ENCODE measurements around the gene ENTPD5.
A peak's percentile ranks its signal among the peaks of the same experiment; 100 is the strongest.
"Not testable (repeated sequence)": the region's sequence is repeated elsewhere in the genome, so short reads cannot be mapped to it uniquely, and the experiment has no call there.

ENTPD5 gene

DNA sequence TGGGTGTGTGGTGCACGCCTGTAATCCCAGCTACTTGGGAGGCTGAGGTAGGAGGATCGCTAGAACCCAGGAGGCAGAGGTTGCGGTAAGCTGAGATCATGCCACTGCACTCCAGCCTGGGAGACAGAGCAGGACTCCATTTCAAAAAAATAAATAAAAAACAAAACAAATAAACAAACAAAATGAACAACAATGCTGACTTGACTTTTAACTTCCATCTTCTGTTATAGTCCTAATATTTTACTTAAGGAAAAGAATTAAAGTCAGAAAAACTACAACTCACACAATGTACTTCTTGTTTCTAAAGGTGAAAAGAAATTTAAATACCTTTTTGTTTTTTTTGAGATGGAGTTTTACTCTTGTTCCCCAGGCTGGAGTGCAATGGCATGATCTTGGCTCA is 13.4 kb downstream of the ENTPD5 start:
- not testable (repeated sequence) for DNase-seq (ENCODE audit: low read depth)

DNA sequence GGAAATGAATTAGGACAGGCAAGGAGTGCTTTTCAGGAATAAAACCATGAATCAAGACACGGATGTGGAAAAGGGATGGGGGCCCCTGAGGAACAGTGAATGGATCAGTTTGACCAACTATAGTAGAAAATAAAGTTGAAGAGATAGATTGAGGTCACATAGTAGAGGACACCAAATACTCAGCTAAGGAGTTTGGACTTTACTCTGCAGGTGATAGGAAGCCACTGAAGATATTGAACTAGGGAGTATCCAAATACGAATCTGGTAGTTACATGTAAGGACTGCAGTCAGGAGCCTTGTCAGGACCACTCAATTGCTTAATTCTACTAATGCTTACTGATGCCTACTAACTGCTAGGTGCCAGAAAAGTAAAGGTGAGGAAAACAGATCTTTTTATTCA is 20.4 kb downstream of the ENTPD5 start:
- DNase-seq (ENCODE audit: low read depth), result no peak

DNA sequence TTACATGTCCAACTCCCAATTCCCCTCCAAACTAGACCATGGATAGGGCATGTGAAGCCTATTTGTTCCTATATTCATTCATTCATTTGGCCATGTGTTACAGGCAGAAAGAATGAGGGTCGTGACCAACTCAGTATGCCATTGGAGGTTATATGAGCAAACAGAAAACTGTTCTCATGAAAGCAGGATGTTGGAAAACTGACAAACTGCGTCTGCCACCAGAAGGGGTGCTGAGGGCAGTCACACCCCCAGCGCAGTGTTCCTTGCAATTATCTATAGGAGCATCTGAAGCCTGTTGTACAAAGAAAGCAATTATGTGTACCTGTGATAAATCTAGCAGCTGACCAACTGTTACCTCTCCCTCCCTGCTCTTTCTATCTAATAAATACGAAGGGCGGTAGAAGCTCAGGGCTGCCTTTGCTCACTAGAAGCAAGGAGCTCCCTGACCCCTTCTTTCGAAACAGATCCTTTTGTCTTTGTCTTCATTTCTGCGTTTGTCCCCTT is 21.1 kb downstream of the ENTPD5 start:
- no peak for DNase-seq (ENCODE audit: low read depth)

GRCh38 chr14:73997108-73997943 is 21.8 kb downstream of the ENTPD5 start:
- no peak for DNase-seq (ENCODE audit: low read depth)

DNA sequence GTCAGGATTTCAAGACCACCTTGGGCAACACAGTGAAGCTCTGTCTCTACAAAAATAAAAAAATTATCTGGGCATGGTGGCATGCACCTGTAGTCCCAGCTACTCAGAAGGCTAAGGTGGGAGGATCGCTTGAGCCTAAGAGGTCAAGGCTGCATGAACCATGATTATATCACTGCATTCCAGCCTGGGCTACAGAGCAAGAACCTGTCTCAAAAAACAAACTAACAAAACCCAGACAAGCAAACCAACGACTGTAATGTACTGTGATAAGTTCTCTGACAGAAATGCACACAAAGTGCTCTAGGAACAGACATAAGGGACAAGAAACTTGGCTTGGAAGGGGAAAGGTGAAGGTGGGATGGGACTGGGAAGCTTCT is 22.4 kb downstream of the ENTPD5 start:
- no peak for DNase-seq (ENCODE audit: low read depth)

- no peak for DNase-seq (ENCODE audit: low read depth)
Observed at GRCh38 chr14:73995977-73996378, 23.1 kb downstream of the ENTPD5 start.

DNA sequence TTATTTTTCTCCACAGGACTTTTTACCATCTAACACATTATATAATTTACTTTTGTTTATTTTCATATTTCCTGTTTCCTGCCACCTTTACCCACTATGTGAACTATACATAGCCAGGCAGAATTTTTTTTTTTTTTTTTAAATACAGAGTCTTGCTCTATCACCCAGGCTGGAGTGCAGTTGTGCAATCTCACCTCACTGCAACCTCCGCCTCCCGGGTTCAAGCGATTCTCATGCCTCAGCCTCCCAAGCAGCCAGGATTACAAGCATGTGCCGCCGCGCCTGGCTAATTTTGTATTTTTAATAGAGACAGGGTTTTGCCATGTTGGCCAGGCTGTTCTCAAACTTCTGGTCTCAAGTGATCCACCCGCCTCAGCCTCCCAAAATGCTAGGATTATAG is 24.2 kb downstream of the ENTPD5 start:
- DNase-seq (ENCODE audit: low read depth), result not testable (repeated sequence)

DNA sequence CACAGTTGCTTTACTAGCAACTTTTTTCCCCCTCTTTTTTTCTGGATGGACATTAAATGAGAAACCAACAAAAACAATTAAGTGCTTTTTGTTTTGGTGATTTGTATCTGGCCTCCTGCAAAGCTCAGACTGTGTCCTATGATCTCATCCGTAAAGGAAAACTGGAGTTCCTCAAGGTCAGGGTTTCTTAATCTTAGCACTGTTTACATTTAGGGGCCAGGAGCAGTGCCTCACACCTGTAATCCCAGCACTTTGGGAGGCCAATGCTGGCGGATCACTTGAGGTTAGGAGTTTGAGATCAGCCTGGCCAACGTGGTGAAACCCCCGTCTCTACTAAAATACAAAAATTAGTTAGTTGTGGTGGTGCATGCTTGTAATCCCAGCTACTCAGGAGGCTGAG is 28.0 kb downstream of the ENTPD5 start:
- DNase-seq (ENCODE audit: low read depth), result no peak

DNA sequence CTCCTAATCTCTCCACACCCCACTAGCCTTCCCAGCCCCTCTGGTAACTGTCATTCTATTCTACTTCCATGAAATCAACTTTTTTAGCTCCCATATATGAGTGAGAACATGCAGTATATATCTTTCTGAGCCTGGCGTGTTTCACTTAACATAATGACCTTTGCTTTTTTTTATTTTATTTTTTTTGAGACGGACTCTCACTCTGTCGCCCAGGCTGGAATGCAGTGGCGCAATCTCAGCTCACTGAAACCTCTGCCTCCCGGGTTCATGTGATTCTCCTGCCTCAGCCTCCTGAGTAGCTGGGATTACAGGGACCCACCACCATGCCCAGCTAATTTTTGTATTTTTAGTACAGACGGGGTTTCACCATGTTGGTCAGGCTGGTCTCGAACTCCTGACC is 30.4 kb downstream of the ENTPD5 start:
- not testable (repeated sequence) for DNase-seq (ENCODE audit: low read depth)

GRCh38 chr14:73988065-73988464 is 31.0 kb downstream of the ENTPD5 start:
- no peak for DNase-seq (ENCODE audit: low read depth)

- DNase-seq (ENCODE audit: low read depth), result no peak
Observed at GRCh38 chr14:73977896-73978295, 41.2 kb downstream of the ENTPD5 start.

DNA sequence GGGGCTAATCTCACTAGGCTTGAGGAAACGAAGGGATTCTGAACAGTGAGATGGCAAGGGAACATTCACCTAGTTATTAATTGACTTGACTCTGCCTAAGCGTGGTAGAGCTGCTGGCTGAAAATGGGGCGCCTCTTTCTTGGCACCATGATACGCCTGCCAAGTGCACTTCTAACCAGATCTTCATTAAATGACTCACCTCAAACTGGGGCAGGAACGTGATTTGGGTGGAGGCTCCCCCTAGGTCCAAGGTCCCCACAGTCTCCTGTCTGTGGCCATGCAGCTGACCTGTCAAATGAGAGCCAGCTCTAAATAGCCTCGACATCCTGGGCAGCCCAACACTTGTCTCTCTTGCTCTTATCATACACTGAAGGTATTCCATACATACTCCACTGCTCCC is 43.0 kb downstream of the ENTPD5 start:
- no peak for DNase-seq (ENCODE audit: low read depth)

- DNase-seq (ENCODE audit: low read depth), result no peak
Observed at GRCh38 chr14:73973497-73973896, 45.6 kb downstream of the ENTPD5 start.

DNA sequence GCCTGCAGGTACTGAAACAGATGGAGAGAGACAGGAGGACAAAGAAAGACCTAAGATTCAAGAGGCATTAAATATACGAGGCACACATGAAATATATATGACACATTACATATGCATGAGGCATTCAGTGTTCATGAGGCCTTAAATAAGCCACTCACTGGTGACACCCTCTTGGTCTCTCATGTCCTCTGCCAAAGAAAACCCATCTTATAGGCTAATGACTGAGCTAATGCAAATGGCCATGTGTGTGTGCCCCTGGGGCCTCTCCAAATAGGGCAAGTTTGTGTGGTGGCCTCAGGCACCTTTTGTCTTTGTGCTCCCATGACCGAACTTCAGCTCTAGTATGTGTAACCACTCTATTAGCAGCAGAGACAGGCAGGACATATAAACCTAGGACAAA is 50.2 kb downstream of the ENTPD5 start:
- DNase-seq (ENCODE audit: low read depth), result no peak

DNA sequence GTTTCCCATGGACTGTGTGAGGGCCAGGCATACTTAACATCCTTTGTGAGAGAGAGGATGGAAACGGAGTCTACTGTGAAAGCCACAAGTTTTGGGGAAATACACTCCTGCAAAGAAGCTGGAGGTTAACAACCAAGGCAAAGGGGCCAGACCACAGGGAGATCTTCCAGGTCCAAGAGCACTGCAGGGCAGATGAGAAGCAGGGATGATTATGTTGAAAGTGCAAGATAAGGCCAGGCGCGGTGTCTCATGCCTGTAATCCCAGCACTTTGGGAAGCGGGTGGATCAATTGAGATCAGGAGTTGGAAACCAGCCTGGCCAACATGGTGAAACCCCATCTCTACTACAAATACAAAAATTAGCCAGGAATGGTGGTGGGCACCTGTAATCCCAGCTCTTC is 53.9 kb downstream of the ENTPD5 start:
- DNase-seq (ENCODE audit: low read depth), result no peak

- no peak for DNase-seq (ENCODE audit: low read depth)
Observed at GRCh38 chr14:73961192-73961591, 57.9 kb downstream of the ENTPD5 start.

DNA sequence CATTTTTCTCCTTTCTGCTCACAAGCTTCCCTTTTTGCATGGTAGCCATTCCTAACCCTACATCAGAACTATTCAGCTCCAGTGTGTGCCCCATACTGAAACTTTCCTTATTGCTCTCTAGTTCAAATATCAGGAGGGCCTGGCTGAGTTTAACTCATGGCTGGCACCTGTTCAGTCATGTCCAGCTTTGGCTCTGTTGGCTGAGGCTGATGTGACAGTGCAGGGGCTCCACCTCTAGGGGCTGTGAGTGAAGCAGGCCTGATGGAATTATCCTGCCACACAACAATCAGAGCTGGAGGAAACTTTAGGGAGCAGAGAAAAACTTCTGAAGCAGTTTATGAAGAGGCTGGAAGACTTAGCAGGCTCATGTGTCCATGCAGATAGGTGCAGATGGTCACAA is 60.5 kb downstream of the ENTPD5 start:
- DNase-seq (ENCODE audit: low read depth), result no peak

DNA sequence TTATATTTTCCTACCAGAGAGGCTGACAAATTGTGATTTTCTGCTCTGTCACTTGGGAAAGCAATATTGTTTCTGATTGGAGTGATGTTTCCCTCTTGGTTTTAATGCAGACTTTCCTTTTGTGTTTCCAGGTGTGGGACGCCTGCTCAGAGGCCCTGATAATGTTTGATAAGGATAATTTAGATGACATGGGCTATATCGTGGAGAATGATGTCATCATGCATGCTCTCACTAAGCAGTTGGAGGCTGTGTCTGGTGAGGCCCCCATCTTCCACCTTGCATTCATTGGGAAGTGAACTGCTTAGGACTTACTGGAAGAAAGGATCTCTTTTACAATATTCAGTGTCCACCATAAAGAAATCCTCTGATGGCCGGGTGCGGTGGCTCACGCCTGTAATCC is 63.4 kb downstream of the ENTPD5 start:
- DNase-seq (ENCODE audit: low read depth), result no peak

DNA sequence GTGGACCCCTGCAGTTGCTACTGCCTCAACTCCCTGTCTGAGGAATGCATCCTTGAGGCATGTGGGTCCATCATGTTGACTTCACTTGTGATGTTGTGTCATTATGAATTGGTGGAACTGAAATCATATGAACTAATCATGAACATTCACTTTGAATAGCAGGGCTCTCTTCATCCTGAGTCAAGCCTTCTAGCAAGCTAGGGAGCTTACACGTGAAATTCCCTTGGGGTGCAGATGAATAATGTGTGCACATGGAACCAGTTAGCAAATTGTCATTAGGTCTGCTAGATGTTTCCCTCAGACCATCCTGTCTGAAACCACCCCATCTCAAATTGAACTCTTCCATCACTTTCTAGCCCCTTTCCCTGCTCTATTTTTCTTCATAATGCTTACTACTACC is 65.4 kb downstream of the ENTPD5 start:
- DNase-seq (ENCODE audit: low read depth), result peak; percentile 6

GRCh38 chr14:73949752-73950734 is 69.0 kb downstream of the ENTPD5 start, which contains the start of the genes COQ6 and FAM161B:
Gene COQ6 (plus strand): TSS chr14:73950302. CDS start chr14:73950333, 31 bp downstream.
Gene FAM161B (minus strand): TSS chr14:73950094. CDS start chr14:73950026, 68 bp downstream.
- peak; percentile 92 for DNase-seq (ENCODE audit: low read depth)

DNA sequence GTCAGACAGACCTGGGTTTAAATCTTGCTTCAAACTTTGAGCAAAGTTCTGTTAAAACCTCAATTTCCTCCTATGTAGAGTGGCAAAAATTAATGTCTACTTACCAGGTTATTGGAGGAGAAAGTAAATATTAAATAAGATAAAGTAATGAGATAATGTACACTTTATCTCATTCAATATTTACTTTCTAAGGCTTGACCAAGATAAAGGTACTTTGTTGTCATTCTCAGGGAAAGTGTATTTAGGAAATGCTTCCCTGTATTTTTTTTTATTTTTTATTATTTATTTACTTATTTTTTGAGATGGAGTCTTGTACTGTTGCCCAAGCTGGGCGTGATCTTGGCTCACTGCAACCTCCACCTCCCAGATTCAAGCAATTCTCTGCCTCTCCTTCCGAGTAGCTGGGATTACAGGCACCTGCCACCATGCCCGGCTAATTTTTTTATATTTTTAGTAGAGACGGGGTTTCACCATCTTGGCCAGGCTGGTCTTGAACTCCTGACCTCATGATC is 73.9 kb downstream of the ENTPD5 start:
- DNase-seq (ENCODE audit: low read depth), result no peak

GRCh38 chr14:73944432-73945158 is 74.5 kb downstream of the ENTPD5 start:
- no peak for DNase-seq (ENCODE audit: low read depth)
